B cell (primary cell): ENCODE data around the gene RNF114.

Source experiments
- EZH2 ChIP-seq: IDR thresholded peaks from 2 replicates; pipeline ENCODE4 v1.6.1; 2012; ENCODE audit warnings: borderline replicate concordance, low read depth, mild to moderate bottlenecking, moderate library complexity, low read length; ENCODE audit not compliant: insufficient read depth, poor library complexity, severe bottlenecking
- TF ChIP-seq, protein P1 (sequence below): fragments of 200-600 bp; IDR thresholded peaks from one replicate; pipeline ENCODE4 v1.8.0; 2022; ENCODE audit warnings: antibody characterized with exemption, mild to moderate bottlenecking

GRCh38 chr20:49987868-49988690 lies 51.9 kb downstream of the RNF114 start:
- TF ChIP-seq, protein P1, sequence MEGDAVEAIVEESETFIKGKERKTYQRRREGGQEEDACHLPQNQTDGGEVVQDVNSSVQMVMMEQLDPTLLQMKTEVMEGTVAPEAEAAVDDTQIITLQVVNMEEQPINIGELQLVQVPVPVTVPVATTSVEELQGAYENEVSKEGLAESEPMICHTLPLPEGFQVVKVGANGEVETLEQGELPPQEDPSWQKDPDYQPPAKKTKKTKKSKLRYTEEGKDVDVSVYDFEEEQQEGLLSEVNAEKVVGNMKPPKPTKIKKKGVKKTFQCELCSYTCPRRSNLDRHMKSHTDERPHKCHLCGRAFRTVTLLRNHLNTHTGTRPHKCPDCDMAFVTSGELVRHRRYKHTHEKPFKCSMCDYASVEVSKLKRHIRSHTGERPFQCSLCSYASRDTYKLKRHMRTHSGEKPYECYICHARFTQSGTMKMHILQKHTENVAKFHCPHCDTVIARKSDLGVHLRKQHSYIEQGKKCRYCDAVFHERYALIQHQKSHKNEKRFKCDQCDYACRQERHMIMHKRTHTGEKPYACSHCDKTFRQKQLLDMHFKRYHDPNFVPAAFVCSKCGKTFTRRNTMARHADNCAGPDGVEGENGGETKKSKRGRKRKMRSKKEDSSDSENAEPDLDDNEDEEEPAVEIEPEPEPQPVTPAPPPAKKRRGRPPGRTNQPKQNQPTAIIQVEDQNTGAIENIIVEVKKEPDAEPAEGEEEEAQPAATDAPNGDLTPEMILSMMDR = no peak
- no peak for TF ChIP-seq EZH2
